Activated CD4-positive, alpha-beta T cell treated with anti-CD3 and anti-CD28 coated beads, Interleukin-2, amount 50 U/mL, for 1 hour (primary cell): ENCODE measurements around the gene NPAS2.

ENCODE experiments used
- DNase-seq: peaks from one replicate; pipeline ENCODE4 v3.0.0-alpha.2; 2020

The NPAS2 gene

DNA sequence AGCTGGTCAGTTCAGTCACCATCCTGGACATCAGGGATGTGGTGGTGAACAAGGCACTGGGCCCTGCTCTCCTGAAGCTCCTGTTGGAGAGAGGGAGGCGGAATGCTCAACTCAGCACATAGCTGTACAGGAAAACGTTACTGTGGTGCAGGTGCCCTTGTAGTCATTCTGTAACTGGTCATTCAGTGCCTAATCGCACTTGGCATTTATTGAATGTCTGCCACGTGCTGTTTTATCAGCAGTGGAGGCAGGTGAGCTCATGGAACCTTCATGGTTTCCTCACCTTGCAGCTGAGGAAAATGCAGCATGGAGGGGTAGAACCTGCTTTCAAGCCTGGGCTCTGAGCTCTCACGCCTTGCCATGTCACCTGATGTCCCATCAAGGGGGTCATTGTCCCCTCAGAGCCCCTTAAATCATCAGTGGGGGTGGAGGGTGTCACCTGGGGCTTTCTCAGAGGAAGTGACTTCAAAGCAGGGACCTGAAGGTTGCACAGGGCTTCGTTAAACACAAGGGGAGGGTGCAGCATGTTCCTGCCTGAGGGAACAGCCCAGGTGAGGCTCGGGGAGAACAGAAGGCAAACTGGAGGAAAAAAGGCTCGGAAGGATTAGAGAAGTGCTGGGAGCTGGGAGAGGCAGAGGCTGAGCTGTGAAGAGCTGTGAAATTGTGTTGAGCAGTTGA lies 126.1 kb downstream of the NPAS2 start:
- DNase-seq: no peak

DNA sequence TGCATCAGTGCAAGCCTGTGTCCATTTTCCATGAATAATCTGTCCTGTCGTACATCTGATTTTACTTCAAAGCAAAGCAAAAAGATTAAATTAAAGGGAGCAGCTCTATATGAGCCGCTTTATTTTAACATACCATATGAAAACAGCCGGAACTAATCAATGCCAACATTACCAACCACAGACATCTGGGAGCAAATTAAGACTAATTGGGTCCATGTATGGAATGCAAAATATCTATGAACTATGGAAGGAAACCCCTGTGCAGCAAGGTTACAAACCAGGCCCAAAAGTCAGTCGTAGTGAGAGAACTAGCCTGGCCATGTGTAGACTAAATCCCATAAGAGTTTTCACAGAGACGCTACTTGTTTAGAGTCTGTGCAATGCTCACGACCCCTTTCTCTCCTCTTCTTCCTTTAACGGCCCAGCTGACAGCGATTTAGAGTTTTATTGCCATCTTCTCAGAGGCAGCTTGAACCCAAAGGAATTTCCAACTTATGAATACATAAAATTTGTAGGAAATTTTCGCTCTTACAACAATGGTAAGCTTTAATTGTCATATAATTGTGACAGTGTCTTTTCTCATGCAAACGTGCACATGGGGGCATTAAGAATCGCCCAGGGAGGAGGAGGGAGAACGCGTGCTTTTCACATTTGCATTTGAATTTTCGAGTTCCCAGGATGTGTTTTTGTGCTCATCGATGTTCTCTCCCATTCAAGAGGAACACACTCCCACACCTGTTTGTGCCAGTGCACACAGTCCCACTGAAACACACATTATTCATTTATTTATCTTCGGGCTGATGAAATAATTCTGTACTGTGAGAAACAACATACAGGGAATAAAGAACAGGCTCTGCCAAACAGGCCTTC lies 129.2 kb downstream of the NPAS2 start:
- DNase-seq: no peak

DNA sequence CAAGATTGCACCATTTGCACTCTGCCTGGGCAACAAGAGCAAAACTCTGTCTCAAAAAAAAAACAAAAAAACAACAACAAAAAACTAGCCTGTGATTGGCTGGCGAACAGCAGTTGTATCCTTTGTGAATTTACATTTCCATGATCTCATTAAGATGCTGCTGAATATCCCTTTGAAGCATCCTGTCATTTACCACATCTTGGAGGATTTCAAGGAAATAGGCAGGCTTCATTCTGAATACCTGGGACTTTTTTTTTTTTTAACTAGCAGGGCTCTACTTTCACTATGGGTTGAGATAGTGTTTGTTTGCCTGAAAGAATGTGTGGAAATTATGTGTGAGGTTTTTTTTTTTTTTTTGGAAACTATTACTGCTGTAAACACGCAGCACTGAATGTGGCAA lies 132.6 kb downstream of the NPAS2 start:
- DNase-seq: no peak

DNA sequence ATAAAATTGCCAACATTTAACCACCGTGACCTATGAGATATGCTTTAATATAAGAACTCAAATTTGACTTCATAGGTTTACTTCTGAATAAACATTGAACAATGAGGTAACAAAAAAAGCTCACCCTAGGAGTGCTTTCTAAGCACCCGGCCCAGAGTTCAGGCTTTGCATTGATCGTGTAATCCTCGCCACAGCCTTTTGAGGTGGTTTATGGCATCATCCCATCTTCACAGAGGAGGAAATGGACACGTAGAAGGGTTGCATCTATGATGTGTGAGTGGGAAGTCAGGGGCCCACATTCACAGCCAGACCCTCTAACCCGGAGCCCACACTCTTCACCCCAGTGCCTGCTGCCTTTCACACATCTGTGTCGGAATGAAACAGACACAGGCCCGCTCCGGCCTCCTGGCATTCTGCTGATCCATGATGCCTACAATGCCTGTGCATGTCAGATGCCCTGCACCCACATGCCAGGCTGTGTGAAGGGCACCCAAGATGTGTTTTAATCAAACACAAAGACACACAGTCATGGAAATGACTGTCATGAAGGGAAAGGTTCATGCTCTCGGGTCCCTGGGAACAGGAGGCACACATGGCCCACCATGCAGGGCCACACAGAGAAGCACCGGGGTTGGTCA lies 133.6 kb downstream of the NPAS2 start:
- DNase-seq: no peak

DNA sequence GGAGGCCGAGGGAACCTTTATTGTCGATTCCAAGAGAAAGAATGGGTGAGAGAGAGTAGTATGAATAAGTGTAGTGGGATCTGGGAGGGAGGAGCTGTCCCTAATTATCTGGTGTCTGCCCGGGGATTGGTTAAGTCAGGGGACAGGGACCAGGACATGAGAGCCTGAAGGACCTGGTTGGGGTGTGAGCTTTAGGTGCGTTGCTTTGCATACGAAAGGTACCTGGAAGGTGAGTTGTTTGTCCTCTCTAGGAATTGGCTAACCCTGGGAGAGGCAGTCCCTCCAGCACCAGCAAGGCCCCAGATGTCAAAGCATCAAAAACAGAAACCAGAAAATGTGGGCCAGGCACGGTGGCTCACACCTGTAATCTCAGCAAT lies 134.1 kb downstream of the NPAS2 start:
- DNase-seq: no peak

DNA sequence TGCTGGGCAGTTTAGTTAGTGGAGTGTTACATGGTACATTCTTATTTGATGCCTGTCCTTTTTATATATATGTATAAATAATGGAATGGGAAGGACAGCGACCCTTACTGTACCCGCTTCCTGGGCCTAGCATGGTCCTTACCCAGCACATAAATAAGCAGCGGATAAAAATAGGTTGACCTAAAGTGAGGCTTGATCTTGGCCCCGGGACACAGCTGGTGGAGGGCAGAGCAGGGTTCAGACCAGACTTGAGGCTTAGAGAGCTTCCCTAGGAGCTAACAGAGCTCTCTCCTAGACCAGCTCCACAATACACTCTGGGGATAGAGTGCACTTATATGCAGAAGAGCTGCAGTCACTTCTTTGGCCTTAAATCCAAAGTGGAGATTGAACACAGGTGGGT lies 135.3 kb downstream of the NPAS2 start:
- DNase-seq: no peak

DNA sequence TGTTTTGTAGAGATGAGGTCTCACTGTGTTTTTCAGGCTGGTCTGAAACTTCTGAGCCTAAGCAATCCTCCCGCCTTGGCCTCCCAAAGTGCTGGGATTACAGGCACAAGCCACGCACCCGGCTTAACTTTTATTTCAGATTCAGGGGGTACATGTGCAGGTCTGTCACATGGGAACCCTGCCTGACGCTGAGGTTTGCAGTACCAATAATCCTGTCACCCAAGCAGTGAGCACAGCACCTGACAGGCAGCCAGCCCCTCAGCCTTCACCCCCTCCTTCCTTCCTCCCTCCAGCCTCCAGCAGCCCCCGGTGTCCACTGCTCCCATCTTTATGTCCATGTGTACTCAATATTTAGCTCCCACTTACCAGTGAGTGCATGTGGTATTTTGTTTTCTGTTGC lies 136.1 kb downstream of the NPAS2 start:
- no peak for DNase-seq

DNA sequence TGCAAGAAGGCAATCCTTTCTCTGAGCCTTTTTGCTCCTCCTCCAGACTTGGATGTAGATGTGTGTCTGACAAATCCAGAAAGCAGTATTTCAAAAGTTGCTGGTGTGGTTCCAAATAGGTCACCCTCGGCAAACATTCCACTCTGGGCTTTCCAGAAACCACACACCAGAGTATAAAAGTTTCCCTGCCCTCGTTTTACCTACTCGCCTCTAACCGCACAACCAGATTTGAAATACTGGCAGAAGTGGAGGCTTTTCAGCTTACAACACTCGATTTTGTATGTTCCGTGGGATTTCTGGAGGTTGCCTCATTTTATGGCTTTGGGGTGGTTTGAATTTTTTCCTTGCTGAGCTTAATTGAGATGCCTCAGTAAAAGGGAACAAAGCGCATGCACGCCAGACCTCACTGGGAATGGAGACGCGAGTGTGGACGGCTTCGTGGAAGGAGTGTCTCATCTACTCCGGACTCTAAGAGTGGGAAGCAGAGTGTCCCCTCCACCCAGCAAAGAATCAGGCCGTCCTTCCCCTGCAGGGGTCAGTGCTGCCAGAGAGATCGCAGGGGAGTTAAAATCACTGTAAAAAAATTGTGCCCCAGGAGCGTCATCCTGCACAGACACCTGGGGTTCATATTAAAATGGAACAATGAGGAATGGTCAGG lies 138.2 kb downstream of the NPAS2 start:
- DNase-seq: no peak

DNA sequence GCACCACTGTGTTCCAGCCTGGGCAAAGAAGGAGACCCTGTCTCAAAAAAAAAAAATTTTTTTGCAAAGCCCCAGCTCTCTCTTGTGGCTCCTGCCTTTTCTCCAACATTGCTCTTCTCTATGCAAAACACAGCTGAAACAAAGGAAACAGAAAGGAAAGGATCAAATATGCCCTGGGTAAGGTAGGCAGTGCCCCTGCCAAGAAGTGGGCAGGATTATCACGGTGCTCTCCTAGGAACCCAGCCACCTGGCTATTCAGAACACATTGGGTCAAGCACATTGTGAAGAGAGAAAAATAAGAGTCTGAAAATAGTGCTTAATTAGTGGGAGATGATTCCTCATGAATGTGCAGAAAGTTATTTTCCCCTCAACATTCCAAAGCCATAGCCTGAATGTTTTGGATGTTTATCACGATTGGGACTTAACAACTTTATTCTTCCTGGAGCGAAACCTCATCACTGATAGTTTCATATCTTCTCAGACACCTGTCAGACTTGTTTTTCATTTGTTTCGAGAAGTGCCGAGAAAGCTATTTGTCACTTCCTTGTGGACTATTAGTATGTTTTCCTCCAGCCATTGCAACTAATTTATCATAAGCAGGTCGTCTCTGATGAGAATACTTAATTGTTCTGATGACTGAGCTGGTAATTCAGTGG lies 139.4 kb downstream of the NPAS2 start:
- DNase-seq: no peak

DNA sequence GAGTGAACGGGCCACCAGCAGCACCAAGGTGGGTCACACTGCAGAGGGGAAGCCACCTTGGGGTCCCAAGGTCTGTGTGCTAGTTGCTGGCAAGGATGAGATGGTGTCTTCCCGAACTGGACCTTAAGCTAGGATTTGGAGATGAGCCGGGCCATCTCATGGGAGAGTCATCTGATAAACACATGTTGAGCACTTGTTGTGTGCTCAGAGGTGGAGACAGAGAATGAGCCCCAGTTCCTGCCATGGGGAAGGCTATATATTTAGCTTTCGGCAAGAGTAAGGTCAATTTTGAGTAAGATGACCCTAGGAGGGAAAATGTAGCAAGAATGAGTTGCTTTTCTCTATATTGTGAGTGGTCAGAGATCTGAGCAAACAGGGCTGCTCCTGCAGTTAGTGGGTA lies 140.7 kb downstream of the NPAS2 start:
- DNase-seq: no peak

DNA sequence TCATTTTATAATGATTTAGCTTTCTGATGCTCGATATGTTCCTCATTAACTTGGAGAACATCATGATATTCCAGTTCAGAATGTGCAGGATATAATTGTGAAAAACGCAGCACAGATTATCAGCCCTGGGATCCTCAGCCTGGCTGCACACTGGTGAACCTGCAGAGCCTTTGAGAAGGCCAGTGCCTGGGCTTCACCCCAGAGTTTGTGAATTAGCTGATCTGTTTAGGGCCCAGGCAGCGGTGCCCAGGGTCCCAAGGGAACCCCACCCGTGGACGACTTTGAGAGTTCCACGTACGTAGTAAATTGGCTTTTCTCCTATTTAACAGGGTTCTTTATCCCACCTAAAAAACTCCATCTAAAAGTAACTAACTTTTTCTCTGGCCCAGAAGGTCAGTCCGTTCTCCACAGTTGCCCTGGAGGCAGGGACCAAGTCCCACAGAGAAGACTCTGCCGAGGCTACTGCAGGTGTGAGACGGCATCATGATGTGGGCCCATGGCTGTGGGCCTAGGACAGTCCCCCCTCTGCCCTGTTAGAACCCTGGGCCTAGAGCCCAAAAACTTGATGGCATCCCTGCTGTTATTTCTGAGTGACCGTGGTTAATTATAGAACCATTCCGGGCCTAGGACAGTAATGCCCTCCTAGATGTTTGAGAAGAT lies 142.6 kb downstream of the NPAS2 start:
- no peak for DNase-seq

DNA sequence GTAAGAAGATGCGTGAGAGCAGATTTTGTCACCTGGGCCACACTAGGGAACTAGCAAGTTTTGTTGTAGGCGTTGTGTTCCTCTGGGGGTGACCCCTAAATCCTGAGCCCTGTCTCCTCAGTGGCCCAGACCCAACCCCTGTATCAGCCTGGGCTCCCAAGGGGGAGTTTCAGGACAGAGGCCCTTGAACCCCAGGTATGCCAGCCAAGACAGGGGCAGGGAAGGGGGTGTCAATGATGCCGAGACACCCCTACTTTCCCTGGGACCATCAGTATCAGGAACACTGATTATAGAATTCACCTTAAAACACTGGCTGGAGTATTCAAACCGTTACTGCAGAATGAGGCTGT lies 143.1 kb downstream of the NPAS2 start:
- no peak for DNase-seq

DNA sequence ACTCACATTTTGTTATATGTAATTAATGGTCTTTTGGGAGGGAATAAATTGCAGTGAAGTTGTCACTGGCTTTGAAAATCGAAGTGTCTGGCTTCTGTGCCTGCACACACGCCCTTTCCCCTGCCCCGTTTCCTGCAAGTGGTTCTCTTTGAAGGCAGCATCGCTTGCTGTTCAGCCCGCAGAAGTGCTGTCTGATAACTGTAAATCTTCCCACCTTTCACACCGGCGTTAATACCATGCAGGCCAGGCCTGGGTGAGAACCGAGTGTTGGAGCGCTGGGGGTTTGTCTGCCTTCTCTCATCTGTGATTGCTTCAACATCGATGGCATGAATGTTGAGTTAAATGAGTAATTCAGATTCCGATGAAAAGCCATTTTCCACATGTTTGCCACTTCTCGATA lies 144.3 kb downstream of the NPAS2 start:
- no peak for DNase-seq

DNA sequence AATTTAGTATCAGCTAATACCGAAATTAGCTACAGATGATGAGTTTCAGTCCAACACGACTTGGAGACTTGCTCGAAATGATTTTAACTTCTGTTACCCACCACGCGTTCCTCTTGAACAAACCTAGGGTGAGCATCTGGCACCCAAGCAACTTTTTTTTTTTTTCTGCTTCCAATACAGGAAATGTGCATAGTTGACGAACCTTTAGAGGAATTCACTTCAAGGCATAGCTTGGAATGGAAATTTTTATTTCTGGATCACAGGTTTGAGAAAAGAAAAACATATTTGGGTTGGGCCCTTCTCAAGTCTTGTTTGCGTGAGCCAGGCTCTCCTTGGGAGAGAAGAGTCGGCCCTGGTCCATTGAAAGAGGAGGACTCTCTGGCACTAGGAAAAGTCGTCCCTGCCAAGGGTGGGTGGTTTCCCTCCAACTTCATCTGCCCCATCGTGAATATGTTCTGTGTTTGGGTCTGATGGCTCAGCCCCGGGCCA lies 144.8 kb downstream of the NPAS2 start:
- no peak for DNase-seq

DNA sequence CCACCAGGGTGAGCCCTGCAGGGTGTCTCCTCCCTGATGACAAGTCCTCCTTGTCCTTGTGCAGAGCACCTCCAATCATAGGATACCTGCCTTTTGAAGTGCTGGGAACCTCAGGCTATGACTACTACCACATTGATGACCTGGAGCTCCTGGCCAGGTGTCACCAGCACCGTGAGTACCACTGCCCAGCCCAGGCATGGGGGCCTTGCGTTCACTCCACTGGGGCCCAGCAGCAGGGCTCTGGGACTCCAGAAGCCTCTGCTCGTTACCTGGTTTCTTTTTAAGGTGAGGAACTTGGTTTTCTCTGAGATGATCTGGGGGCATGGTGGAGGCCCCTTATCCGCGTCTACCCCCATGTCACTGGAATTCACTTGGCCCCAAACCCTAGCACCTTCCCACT lies 145.7 kb downstream of the NPAS2 start:
- no peak for DNase-seq

DNA sequence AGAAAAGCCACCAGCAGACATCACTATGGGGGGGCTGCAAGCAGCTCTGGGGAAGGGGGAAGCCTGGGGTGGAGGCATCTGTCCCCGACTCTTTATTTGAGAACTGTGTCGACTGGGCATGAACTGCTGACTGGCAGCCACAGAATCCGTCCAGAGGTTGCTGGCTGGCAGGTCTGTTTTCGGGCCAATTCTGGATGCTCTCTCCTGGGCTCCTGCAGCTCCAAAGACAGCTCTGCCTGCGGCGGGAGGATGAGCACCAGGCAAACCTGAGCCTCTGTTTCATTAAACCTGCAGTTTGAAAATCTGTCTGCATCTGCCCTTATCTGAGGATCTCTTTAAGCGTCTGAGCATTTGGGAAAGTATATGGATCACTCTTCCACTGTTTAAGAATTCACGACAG lies 147.8 kb downstream of the NPAS2 start:
- no peak for DNase-seq

DNA sequence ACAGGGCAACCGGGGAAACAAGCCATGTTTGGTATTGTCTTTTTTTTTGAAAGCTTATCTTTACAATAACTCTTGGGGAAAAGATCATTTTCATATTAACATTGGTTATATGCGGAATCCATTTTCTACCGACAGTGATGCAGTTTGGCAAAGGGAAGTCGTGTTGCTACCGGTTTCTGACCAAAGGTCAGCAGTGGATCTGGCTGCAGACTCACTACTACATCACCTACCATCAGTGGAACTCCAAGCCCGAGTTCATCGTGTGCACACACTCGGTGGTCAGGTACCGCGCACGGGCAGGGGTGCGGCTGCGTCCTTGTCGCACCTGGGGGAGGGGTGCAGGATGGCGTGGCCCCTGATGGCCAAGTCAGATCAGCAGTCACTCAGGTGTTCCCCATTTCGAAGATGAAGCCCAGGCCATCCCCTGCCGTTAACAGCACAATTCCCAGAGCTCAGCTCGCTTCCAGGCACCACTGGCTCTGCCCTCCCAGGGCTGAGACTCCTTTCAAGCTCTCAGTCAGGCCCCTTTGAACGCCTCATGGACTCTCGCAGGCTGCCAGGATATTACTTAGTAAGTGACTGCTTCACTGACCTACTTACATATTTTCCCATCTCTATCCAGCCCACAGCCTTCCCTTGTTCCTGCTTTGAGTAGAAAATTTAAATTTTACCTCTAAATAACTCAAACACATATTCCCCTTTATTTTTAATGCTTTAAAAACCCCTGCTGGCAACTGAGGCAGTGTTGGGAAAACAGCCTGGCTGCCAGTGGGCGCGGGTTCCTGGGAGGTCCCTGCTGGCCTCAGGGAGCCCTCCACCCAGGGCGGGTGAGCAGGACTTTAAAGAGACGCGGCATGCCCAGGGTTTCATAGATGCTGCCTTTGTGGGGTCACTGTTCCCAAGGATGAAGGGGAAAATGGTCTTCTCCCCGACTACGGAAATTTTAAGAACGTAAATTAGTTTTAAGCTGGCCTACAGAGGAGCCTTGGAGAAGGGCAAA lies 148.5 kb downstream of the NPAS2 start:
- DNase-seq: no peak

DNA sequence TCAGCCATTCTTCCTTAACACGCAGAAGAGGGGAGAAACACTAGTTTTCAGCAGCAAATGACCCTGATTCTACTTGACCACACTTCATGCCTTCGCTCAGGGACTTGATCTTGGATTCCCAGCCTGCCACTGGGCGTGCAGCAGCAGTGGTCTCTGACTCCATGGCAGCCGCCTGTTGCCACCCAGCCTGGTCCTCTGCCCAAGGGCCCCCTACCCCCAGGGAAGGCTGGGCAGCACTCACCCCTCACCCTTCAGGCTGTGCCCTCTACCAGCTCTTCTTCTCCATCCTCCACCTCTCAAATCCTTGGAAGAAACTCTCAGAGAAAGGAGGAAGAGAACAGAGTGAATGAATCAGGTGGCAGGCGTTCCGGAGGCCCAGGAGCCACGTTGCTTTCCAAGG lies 150.1 kb downstream of the NPAS2 start:
- DNase-seq: no peak

DNA sequence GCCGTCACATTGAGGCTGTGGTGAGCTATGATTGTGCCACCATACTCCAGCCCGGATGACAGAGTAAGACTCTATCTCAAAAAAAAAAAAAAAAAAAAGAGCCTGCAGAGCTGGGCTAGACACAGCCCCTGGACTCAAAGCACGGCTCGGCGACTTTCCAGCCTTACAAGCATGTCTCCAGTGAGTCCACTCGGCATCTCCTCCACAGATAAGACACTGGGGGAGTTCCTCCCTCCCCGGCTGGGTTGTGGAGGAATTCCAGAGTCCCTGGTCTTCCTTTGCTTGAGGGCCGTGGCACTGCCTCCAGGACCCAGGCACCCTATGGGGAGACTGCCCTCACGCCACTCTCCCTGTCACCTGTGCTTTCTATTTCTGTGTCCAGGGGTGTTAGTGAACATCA lies 151.3 kb downstream of the NPAS2 start:
- no peak for DNase-seq

DNA sequence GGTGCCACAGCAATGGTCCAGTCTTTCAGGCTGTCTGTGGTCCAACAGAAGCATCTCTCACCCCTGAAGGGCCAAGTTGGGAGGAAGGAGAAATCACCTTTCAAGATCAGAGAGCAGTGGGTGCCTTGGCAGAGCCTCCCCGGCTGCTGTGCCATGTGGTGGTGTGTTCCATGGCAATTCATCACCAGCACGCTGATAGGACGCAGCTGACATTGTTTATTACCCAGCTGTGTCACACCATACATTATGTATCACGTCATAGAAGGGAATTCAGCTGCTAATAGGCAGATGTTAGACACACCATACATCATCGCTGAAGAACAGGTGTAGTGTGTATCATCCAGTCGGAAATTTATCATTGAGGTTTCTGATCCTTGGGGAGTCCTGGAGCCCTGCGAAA lies 152.5 kb downstream of the NPAS2 start:
- DNase-seq: no peak
